ENCODE data around the gene MTCL1. TPM values are rescaled to one million over a fixed set of nuclear protein-coding genes. Genes with fewer than 3 reads are reported as not detected.

Gene MTCL1
- total RNA-seq, 1 donor from 2014 or later = 54.4 TPM

GRCh38 chr18:8741117-8741516 lies 35.8 kb downstream of the MTCL1 start:
- H3K9me3 Mint-ChIP-seq (ENCODE audit: low read depth) = no peaks in the 10 kb centered on the region
- DNase-seq (ENCODE audit: low spot score) = no peak
- H3K27ac Mint-ChIP-seq (ENCODE audit: unreplicated experiment) = no peak overlapping the region
- H3K4me3 Mint-ChIP-seq (ENCODE audit: unreplicated experiment) = no peak overlapping the region
- H3K4me1 Mint-ChIP-seq (ENCODE audit: low read depth) = peaks cover 24% of the 10 kb centered on the region
- TF ChIP-seq CTCF (IDR thresholded peaks at IDR 0.05) = no peak
- H3K36me3 Mint-ChIP-seq (ENCODE audit: low read depth) = peaks cover 11% of the 10 kb centered on the region
- no peaks in the 10 kb centered on the region for H3K27me3 Mint-ChIP-seq (ENCODE audit: low read depth)

- no peak for TF ChIP-seq CTCF (IDR thresholded peaks at IDR 0.05)
- no peak for DNase-seq (ENCODE audit: low spot score)
- H3K36me3 Mint-ChIP-seq (ENCODE audit: low read depth) = peaks cover 10% of the 10 kb centered on the region
- H3K4me1 Mint-ChIP-seq (ENCODE audit: low read depth) = peaks cover 28% of the 10 kb centered on the region
- no peak overlapping the region for H3K27ac Mint-ChIP-seq (ENCODE audit: unreplicated experiment)
- H3K4me3 Mint-ChIP-seq (ENCODE audit: unreplicated experiment) = no peak overlapping the region
- no peaks in the 10 kb centered on the region for H3K27me3 Mint-ChIP-seq (ENCODE audit: low read depth)
- no peaks in the 10 kb centered on the region for H3K9me3 Mint-ChIP-seq (ENCODE audit: low read depth)
These were observed 36.2 kb downstream of the MTCL1 start for GRCh38 chr18:8741532-8741931.

GRCh38 chr18:8742387-8743361 lies 37.3 kb downstream of the MTCL1 start:
- DNase-seq (ENCODE audit: low spot score) = no peak
- H3K27ac Mint-ChIP-seq (ENCODE audit: unreplicated experiment) = peak overlapping the region; percentile 32
- peaks cover 40% of the 10 kb centered on the region for H3K4me1 Mint-ChIP-seq (ENCODE audit: low read depth)
- H3K4me3 Mint-ChIP-seq (ENCODE audit: unreplicated experiment) = no peak overlapping the region
- TF ChIP-seq CTCF (IDR thresholded peaks at IDR 0.05) = no peak
- no peaks in the 10 kb centered on the region for H3K9me3 Mint-ChIP-seq (ENCODE audit: low read depth)
- peaks cover 7% of the 10 kb centered on the region for H3K36me3 Mint-ChIP-seq (ENCODE audit: low read depth)
- H3K27me3 Mint-ChIP-seq (ENCODE audit: low read depth) = no peaks in the 10 kb centered on the region

- no peaks in the 10 kb centered on the region for H3K27me3 Mint-ChIP-seq (ENCODE audit: low read depth)
- H3K36me3 Mint-ChIP-seq (ENCODE audit: low read depth) = peaks cover 7% of the 10 kb centered on the region
- peaks cover 49% of the 10 kb centered on the region for H3K4me1 Mint-ChIP-seq (ENCODE audit: low read depth)
- TF ChIP-seq CTCF (IDR thresholded peaks at IDR 0.05) = no peak
- H3K9me3 Mint-ChIP-seq (ENCODE audit: low read depth) = no peaks in the 10 kb centered on the region
- peak overlapping the region; percentile 49 for H3K27ac Mint-ChIP-seq (ENCODE audit: unreplicated experiment)
- no peak overlapping the region for H3K4me3 Mint-ChIP-seq (ENCODE audit: unreplicated experiment)
- DNase-seq (ENCODE audit: low spot score) = no peak
These were observed 38.7 kb downstream of the MTCL1 start for GRCh38 chr18:8744038-8744437.

- H3K27me3 Mint-ChIP-seq (ENCODE audit: low read depth) = no peaks in the 10 kb centered on the region
- TF ChIP-seq CTCF (IDR thresholded peaks at IDR 0.05) = no peak
- H3K4me1 Mint-ChIP-seq (ENCODE audit: low read depth) = peaks cover 54% of the 10 kb centered on the region
- no peak overlapping the region for H3K4me3 Mint-ChIP-seq (ENCODE audit: unreplicated experiment)
- H3K9me3 Mint-ChIP-seq (ENCODE audit: low read depth) = no peaks in the 10 kb centered on the region
- no peak for DNase-seq (ENCODE audit: low spot score)
- peaks cover 7% of the 10 kb centered on the region for H3K36me3 Mint-ChIP-seq (ENCODE audit: low read depth)
- H3K27ac Mint-ChIP-seq (ENCODE audit: unreplicated experiment) = peak overlapping the region; percentile 39
These were observed 39.3 kb downstream of the MTCL1 start for GRCh38 chr18:8744656-8745055.

Measured in chondrocyte (in vitro differentiated cells).